Measurements from ENCODE around the gene ACKR2.

The ACKR2 gene

DNA sequence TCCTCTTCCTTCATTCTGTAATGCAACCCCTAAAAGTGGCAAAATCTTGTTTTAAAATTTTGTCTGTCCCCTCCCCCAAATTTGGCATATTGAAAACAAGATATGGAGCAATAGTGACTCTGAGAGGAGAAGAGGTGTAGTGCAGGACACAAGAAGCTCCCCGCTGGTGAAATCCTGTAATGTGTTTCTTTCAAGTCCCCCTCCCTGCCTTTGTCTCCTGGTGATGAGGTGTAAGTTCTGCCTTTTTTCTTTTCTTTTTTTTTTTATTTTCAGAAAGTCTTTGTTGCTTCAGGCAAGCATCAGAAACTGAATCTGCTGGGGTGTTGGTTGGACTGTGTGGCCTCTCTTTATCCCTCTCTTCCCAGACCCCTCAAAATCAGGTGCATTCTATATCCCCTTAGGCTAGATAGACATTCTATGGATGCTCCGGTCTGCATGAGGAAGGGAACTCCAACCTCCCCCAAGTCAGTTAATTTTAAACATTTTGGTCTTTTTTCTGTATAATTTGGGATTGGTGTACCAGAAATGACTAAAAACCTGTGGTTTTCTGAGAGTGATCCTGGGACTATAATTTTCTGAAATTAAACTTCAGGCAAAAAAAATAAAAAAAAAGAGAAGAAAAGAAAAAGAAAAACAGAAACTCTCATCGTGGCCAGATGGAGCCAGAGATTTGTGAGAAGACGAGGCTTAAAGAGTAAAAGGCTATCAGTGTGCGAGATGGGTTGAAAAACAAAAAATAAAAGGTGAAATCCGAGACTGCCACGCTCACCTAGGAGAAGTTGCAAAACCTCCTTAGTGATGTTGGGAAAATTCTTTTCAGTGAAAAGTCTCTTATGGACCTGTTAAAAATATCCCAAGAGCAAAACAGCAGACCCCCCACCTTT lies 21.4 kb downstream of the ACKR2 start:
- peak; percentile 77 to 82 for DNase-seq

DNA sequence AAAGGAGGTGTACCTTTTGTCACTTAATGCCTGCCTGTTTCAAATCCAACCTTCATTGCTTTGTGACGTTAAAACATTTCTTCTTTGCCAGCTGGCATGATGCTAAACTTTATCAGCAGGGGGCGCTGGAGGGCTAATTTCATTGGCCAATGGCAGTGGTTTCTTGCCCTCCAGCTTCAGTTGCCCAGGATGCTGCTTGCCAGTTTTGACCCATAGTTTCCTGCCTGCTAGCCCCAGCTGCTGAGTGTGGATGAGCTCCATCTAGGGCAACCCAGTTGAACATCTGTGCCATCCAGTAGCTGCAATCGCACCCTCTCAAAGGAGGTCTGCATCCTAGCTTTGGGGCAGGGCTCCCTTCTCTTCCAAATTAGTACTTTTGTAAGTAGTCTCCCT lies 22.1 kb downstream of the ACKR2 start:
- DNase-seq = peak; percentile 87 to 93

GRCh38 chr3:42836150-42837123 lies 27.2 kb downstream of the ACKR2 start:
- DNase-seq = no peak

GRCh38 chr3:42838571-42838970 lies 29.3 kb downstream of the ACKR2 start:
- DNase-seq = no peak

GRCh38 chr3:42839616-42840015 lies 30.4 kb downstream of the ACKR2 start:
- DNase-seq = peak; percentile 77 to 80

DNA sequence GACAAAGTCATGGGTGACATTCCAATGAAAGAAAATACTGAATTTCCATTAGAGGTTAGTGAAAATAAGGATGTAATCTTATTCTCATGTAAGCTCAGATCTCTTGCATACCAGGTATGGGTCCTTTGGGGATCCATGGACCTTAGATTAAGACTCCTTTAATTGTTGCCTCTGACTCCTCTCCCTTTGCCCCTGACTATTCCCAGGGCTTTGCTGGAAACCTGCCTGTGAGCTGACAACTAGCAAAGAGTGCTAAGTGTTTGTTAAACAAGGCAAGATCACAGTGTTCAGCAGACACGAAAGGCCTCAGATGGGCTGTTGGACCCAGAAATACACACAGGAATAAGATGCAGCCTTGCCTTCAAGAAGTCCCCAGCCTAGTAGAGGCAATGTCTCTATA lies 32.1 kb downstream of the ACKR2 start:
- DNase-seq = no peak

DNA sequence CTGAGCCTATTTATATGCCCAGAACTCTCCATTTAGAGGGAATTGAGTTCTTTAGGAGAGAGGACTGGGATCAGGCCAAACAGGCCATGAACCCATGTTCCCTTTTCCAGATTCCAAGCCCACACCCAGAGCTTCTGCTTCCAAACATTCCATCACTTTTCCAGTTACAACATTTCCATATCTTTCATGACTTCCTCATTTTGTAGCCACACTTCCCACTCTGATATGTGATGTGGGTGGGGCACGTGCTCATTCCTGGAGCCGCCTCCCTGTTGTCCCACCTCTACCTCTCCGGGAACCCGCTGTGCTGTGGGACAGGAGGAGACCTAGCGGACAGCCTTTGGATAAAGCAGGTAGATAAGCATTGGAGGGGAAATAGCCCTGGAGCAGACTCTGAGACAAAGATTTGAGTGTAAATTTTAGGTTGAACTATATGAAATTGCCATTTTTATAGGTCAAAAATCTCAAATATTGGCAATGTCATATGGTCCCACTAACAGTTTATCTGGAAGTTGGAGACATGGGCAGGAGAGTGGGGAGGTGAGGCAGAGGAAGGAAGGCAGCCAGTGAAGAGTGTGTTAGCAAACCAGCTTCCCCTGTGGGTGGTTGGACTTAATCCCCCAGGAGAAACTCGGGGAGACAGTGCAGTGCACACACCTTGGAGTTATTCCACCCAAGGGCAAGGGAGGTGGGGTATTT lies 34.6 kb downstream of the ACKR2 start:
- DNase-seq = no peak

GRCh38 chr3:42844412-42844713 lies 35.1 kb downstream of the ACKR2 start:
- DNase-seq = no peak

DNA sequence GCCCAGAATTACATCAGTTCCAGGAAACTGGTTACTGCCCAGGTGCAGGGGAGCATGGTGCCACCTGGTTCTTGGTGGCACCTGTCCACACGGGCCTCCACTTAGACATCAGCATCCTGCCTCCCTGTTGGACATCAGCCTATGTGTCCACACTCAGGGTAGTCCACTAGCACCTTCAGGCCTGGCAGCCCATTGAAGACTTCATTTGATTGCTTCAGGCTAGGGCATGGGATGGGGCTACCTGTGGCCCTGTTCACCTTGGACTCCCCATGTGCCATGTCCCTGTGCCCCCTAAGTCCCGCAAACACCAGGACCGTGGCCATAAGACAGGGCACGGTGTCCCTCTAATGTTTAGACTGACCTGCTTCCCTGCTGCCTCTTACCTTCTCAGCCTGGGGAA lies 35.6 kb downstream of the ACKR2 start:
- no peak for DNase-seq

DNA sequence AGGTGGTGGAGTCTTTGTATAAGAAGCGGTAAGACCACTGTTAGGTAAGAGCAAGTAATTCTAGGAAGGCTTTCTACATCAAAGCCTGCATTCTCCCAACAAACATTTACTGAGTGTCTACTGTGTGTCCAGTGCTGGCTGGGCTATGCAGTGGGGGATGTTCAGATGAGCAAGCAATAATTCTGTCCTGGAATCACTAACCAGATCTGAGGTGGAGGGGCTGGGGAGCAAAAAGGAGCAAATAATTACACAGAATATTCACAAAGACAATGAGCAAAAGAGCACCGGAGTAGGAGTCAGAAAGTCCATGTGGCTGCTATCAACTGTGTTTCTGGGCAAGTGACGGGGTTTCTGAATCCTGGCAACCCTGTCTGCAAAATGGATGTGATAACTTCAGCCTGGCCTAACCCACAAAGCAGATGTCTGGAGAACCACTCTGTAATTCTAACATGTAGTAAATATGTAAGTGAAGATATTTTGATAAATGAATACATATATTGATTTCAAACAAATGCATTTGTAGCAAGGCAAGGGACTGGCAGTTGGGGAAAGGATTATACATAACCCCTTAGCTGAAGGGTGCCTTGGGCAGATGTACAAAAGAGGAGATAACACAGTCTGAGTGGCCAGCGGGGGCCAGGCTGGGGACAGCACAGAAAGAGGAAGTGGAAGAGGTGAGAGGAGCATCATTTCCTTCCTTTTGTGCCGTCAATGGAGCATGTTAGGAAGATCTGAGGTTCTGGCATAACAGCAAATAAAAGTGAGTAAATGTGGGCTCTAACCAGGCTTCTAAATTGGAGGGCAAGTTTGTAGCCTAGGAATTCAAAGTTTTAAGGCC lies 37.7 kb downstream of the ACKR2 start:
- DNase-seq = peak; percentile 82 to 85

DNA sequence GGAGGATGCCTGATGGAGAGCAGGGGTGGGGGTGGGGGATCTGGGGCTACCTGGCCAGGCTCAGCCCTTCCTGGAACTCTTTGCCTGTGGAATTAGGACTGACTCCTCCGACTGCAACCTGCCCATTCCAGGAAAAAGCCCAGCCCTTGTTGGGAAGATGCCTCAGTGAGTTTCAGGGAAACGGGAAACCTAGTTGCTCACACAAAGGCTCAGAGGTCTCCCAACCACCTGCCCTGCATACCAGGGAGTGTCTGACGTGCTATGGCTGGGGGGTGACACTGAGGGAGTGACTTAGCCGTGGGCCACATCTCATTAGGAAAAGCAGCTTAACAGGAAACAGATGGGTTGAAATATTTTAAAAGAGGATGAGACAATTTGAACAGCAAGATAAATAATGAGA lies 38.5 kb downstream of the ACKR2 start:
- DNase-seq = no peak

DNA sequence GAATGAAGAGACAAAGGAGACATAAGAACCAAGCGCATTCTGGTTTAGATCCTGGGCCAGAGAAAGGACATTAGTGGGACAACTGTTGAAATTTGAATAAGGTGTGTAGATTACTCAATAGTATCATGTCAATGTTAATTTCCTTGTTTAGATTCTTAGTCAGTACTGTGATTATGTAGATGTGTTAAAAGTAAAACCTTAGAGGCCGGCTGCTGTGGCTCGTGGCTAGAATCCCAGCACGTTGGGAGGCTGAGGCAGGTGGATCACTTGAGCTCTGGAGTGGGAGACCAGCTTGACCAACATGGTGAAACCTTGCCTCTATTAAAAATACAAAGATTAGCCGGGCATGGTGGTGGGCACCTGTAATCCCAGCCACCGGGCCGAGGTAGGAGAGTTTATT lies 39.8 kb downstream of the ACKR2 start:
- no peak for DNase-seq

DNA sequence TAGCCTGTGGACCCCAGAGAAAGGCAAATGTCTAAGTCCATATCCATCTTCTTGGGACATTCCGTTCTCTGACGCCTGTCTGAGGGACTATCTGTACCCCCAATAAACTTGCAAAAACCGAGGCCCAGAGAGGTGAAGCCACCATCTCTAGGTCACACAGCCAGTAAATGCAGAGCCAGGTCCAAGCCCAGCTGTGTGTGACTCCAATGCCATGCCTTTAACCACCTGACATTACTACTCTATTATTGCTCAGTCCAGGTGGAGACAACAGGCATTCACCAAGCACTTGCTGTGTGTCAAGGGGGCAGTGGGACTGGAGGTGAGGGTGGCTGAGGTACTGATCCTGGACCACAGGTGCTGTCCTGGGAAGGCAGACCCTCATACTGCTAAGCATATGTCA lies 41.0 kb downstream of the ACKR2 start:
- DNase-seq = no peak

DNA sequence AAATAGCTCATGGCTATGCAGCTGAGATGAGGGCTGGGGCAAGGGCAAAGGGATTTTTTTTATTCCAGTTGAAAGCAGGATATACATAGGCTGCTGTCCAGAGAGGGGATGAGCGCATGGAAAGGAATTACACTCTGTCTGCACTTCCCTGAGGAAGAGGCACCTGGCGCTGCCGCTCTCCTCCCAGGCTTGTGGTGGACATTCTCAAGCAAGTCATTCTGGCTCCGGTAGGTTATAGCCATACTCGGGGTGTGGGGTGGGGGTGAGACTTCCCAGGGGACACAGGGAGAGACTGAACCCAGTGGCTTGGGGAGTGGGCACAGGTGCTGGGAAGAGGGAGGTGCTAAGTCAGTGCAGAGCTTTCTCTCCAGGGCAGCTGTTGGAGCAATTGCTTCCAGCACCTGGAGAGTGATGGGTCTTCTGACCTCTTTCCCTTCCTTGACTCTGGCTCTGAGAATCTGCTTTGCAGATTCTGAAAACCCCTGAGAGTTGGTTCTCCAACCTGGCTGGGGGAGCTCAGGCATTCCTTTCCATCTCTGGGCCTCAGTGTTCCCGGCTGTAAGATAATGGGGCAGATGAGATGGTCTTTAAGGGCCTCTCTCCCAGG lies 42.1 kb downstream of the ACKR2 start:
- no peak for DNase-seq

GRCh38 chr3:42852441-42852840 lies 43.2 kb downstream of the ACKR2 start:
- no peak for DNase-seq

DNA sequence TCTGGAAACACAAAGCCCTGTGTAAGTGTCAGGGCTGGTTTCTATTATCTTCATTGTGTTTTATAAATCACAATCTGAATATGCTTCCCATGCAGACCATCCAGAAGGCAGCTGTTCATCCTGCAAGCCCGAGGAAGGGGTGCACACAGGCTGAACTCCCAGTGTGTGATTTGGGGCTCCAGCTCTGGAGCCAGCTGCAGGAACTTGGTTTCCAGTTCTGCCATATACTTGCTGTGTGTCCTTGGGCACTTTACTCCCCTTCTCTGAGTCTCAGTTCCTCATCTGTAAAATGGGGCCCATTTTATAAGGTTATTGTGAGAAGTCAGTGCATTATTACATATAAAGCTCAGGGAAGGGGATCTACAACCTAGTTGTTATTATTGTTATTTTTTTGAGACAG lies 43.8 kb downstream of the ACKR2 start:
- no peak for DNase-seq

- no peak for DNase-seq
These were observed 44.6 kb downstream of the ACKR2 start for GRCh38 chr3:42853739-42854302.

DNA sequence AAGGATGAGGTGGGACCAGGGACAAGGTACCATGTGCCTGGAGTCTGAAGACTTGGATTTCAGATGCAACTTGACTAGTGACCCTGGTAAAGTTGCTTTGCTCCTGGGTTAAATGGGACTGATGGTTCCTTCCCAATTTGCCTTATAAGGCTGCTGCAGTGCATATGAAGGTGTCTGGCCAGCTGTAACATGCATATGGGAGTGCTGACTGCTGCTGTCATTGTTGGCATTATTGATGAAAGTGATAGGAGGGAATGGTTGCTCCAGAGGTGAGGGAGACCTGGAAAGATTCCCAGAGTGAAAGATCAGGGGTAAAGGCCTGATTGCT lies 45.9 kb downstream of the ACKR2 start:
- DNase-seq = no peak

DNA sequence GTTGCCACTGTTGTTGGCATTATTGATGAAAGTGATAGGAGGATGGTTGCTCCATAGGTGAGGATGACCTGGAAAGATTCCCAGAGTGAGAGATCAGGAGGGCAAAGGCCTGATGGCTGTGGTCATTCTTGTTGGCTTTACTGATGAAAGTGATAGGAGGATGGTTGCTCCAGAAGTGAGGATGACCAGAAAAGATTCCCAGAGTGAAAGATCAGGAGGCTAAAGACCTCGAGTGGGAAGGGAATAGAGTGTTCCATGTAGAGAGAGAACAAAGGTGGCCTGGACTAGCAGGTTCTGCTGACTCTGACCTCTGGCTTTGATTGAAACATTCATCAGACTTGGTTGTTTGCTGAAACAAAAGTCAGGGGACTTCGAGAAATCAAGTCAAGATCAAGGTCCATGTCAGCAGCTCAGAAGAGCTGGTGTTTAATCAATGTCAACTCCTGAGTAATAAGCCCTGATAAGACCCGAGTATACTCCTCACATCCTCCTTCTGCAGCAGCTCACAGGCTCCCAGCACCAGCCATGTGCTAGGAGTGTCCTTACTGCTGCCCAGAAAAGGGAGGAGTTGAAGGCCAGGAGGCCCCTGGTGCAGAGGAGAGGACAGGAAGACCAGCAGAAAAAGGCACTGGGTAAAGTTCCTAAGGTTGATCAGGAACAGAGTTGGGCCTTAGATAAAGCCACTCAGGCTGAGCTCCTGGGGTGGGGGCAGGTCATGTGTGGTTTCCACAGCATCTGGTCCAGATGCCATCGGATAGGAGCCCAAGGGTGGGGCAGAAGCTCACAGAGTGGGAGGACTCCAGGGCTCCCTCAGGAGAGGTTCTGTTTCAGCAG lies 46.5 kb downstream of the ACKR2 start:
- DNase-seq = no peak

GRCh38 chr3:42856544-42856943 lies 47.3 kb downstream of the ACKR2 start:
- DNase-seq = no peak

Measured in AML-193 (cell line).